GM19463 (cell line): ENCODE results near the gene LYST.
A peak's percentile ranks its signal among the peaks of the same experiment; 100 is the strongest.

Experiments
- ATAC-seq: cut with Tn5 transposase; IDR thresholded peaks from one replicate; pipeline ENCODE4 v1.9.1; 2021; ENCODE audit warnings: mild to moderate bottlenecking, moderate library complexity; ENCODE audit not compliant: unreplicated experiment

LYST gene

GRCh38 chr1:235888119-235888643 is 21.5 kb upstream of the LYST start:
- peak; percentile 60 for ATAC-seq

DNA sequence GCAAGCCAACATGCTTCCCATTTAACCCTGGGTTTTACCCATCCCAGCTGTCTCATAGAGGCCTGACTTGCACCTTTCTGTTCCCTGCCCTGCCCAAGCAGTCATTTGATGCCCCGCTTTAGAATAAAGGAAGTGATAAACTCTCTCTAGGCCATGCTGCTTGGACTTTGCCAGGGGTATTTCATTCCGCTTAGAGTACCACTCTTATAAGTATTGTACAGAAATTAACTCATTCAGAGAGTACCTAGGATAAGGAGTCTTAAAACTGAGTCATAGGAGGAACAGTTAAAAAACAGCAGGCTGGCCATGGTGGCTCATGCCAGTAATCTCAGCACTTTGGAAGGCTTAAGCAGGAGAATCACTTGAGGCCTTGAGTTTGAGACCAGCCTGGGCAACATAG is 21.0 kb upstream of the LYST start:
- ATAC-seq: no peak

- no peak for ATAC-seq
These were observed 19.1 kb upstream of the LYST start for GRCh38 chr1:235885655-235886262.

GRCh38 chr1:235883261-235883927 is 16.7 kb upstream of the LYST start:
- peak; percentile 32 for ATAC-seq

DNA sequence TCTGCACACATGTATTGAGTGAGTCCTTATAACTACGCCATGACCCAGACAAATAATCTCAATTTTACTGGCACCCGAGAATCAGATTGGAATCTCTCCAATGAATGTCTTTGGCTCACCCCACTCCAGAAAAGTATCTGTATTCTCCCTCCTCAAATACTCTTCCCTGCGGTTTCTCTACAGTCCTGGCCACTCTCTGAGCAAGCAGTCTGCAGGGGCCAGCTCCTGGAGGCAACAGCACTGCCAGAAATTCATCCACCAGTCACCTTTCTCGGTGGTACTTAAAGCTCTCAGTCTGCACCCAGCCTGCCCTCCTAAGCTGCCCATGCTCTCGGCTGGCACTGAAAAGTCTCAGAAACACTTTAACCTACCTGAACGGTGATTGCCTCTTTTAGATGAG is 16.1 kb upstream of the LYST start:
- ATAC-seq: no peak

DNA sequence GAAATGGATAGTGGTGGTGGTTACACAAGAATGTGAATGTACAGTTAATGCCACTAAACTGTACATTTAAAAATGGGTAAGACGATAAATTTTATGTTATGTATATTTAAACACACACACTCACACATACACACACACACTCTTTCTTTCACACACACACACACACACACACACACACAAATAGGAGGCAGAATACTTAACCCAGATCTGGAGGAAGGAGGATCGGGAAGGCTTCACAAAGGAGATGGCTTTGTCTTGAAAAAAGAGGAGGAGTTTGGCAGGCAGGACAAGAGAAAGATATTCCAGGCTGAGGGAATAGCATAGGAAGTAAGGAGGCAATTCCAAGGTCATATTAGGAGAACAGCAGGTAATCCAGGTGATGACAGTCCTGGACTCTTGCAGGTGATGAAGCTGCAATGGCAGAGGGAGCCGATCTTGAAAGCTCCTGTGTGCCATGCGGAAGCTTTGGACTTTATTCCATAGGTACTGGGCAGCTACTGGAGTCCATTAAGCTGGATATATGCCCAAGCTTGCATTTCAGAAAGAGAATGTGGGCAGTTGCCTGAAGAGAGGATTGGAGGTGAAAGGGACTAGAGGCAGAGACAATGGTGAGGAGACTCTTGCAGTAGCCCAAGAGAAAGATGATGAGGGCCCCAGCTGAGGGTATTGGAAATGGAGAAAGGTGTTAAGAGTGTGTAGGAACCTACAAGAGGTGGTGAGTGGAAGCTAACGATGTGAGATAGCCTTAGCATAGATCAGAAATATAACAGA is 15.4 kb upstream of the LYST start:
- ATAC-seq: no peak

- ATAC-seq: no peak
These were observed 11.5 kb upstream of the LYST start for GRCh38 chr1:235878082-235878811.

GRCh38 chr1:235876402-235876841 is 9.7 kb upstream of the LYST start:
- no peak for ATAC-seq

- no peak for ATAC-seq
These were observed 8.4 kb upstream of the LYST start for GRCh38 chr1:235875036-235875597.

DNA sequence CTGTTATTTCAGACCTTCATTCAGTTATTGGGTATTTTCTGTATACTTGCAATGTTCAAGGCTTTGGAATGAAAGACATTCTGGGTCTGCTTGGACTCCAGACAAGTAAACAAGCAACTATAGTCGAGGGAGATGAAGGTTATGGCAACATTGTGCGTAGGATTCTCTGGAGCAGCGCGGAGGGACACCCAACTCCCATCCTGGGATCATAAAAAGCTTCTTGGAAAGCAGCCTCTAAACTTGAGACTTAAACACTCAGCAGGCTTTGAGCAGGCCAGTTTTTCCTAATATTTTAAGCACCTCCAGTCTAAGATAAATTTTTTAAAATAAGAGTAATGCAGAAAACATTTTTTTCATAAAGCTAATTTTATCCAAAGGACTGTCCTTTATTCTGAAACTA is 7.6 kb upstream of the LYST start:
- ATAC-seq: no peak

DNA sequence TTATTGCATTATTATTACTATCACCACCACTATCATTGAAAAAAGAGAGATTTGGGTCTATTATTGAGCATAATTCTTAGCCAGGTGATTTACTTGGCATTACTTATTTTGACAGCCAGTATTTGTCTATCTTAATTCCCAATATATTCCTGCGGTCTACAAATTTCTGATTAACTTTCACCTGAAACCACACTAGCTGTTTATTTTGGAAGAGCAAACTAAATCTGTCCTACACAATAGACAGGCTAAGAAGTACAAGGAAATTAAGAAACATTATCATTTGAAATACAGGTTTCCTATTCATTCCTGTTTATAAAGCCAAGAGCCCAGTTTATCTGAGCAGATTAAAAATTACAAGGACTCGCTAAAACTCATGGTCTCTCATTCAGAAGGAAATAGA is 6.9 kb upstream of the LYST start:
- no peak for ATAC-seq

- ATAC-seq: no peak
These were observed 6.3 kb upstream of the LYST start for GRCh38 chr1:235873045-235873444.

- no peak for ATAC-seq
These were observed 5.6 kb upstream of the LYST start for GRCh38 chr1:235872270-235872669.

GRCh38 chr1:235867903-235868469 is 1.3 kb upstream of the LYST start:
- no peak for ATAC-seq

- ATAC-seq: peak; percentile 69
These were observed 473 bp upstream of the LYST start for GRCh38 chr1:235866913-235867845.

GRCh38 chr1:235865565-235866204 is 1.0 kb downstream of the LYST start:
- ATAC-seq: no peak

GRCh38 chr1:235864931-235865525 is 1.7 kb downstream of the LYST start:
- ATAC-seq: no peak

DNA sequence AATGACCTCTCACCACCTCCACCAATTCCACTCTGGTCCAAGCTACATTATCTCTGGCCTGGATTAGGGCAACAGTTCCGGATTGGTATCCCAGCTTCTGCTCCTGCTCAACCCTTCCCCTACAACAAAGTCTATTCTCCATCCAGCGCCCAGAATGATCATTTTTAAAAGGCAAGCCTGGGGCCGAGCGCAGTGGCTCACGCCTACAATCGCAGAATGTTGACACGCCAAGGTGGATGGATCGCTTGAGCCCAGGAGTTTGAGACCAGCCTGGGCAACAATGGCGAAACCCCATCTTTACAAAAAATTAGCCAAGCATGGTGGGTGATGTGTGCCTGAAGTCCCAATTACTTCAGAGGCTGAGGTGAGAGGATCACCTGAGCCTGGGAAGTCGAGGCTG is 2.2 kb downstream of the LYST start:
- no peak for ATAC-seq

DNA sequence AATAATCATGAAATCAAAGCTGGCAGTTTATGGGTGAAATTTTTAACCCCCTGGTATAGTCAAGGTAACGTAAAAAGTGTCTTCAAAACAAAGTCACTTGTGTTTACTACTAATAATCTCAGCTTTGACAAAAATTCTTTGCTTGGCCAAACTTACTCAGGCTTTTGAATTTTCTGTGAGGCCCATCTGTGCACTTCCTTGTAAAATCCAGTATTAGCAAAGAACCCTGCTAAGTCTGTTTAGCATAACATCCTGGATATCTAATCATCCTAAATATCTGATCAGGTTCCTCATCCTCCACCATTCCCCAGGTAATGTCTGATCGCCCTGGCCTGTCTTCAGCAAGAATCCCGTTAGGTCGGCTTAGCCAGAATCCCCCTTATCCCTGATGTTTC is 3.0 kb downstream of the LYST start:
- no peak for ATAC-seq
